GM12872 (cell line): ENCODE measurements around the gene RPA3.

Experiments
- CTCF ChIP-seq: IDR thresholded peaks from 3 replicates; pipeline ENCODE4 v1.5.1; 2011; ENCODE audit warnings: low read depth, mild to moderate bottlenecking, low read length, moderate library complexity; ENCODE audit not compliant: insufficient read depth

Gene RPA3

GRCh38 chr7:7617550-7617949 lies 100.9 kb downstream of the RPA3 start:
- TF ChIP-seq CTCF, result no peak

GRCh38 chr7:7614018-7614741 lies 104.2 kb downstream of the RPA3 start:
- TF ChIP-seq CTCF, result no peak

- no peak for TF ChIP-seq CTCF
These were observed 105.2 kb downstream of the RPA3 start for GRCh38 chr7:7613210-7613609.

DNA sequence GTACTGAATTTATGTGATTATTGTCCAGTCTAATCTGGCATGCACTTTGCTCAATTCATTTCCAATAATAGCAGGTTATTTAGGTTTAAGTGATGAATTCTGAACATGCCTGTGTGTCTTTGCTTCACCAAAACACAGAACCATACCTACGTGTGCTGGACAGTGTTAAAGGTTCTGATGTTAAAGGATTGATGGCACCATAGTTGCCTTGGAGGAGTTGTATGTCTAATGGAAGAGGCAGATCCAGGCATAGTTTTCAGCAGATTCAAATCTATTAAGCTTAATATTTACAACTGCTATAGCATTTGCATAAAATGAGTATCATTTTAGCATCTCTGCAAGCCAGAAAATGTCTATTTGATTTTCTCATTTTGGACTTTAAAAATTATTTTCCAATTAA lies 105.9 kb downstream of the RPA3 start:
- no peak for TF ChIP-seq CTCF

DNA sequence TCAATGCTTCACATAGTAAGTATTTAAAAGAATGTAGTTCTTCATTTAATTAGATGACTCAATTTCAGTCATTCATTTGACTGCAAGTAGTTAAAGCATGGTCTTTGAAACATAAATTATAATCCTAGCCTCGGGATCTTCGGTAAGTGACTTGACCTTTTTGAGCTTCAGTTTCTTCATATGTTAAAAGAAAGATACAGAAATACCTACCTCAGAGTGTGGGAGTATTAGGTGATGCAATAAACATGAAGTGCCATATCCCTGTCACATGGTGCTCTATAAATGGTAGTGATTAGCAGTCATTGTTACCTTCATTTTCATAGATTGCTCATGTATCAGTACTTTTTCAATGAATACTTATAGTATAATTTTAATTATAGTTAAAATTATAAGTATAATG lies 109.1 kb downstream of the RPA3 start:
- TF ChIP-seq CTCF, result no peak

DNA sequence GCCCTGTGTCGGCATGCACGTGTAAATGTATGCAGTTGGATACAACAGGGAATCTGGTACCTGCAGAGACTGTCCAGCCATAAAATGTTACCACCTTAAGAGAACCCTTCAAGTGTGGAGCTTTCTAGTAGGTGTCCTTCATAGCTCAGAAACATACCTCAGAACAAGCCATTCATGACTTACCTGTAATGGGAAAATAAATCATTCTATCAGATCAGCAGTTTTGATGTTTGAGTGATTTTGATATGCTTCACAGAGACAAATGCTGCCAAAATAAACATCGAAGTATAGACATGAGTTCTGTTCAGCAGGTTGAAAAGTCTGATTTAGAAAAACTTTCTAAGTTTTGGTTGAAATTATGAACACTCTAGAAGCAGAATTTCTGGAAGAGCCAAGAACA lies 111.4 kb downstream of the RPA3 start:
- TF ChIP-seq CTCF, result no peak

DNA sequence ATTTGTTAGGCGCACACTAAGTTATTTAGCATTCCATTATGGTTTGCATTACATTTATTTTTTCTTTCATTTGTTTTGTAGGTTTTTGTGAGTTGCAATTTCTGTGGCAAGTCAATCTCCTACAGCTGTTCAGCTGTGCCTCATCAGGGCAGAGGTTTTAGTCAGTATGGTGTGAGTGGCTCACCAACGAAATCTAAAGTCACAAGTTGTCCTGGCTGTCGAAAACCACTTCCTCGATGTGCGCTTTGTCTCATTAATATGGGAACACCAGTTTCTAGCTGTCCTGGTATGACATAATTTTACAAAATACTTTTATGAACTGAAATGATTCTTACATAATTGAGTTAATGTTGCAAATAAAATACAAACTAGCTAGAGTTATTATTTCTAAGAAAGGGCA lies 122.2 kb downstream of the RPA3 start:
- TF ChIP-seq CTCF, result no peak
